HUES6 (cell line): Measurements from ENCODE around the gene DOCK8.
A peak's percentile ranks its signal among the peaks of the same experiment; 100 is the strongest.

Experiments used
- H3K27ac ChIP-seq: 2 replicates; pipeline ENCODE4 v1.7.0; 2013; ENCODE audit warnings: low read depth, mild to moderate bottlenecking, low read length, inconsistent platforms
- H3K27me3 ChIP-seq: 2 replicates; pipeline ENCODE4 v1.6.1; 2013; ENCODE audit warnings: low read length; ENCODE audit not compliant: control insufficient read depth, insufficient read depth
- H3K36me3 ChIP-seq: 2 replicates; pipeline ENCODE4 v1.6.1; 2013; ENCODE audit warnings: low read length; ENCODE audit not compliant: control insufficient read depth, insufficient read depth
- H3K4me1 ChIP-seq: 2 replicates; pipeline ENCODE4 v1.6.1; 2013; ENCODE audit warnings: low read length; ENCODE audit not compliant: control insufficient read depth, insufficient read depth
- H3K4me3 ChIP-seq: 2 replicates; pipeline ENCODE4 v1.5.1; 2013; ENCODE audit warnings: low read depth, low read length
- H3K9ac ChIP-seq: one replicate; pipeline ENCODE4 v1.6.1; 2013; ENCODE audit warnings: mild to moderate bottlenecking, low read length
- H3K9me3 ChIP-seq: 2 replicates; pipeline ENCODE4 v1.6.1; 2013; ENCODE audit warnings: low read depth, low read length; ENCODE audit not compliant: control insufficient read depth, insufficient read depth

Gene DOCK8

GRCh38 chr9:505741-506059 lies 291.0 kb downstream of the DOCK8 start:
- Histone ChIP-seq H3K4me3 (peak overlapping the region; percentile 76), H3K9me3 (no peaks in the 10 kb centered on the region), H3K27ac (no peak overlapping the region), H3K9ac (peak overlapping the region; percentile 17), H3K36me3 (no peaks in the 10 kb centered on the region), H3K27me3 (peaks cover 37% of the 10 kb centered on the region), H3K4me1 (peaks cover 14% of the 10 kb centered on the region; the same call in 1 of the 2 replicates)

- no peak overlapping the region for H3K4me3 ChIP-seq
- H3K27ac ChIP-seq = no peak overlapping the region
Measured at GRCh38 chr9:506281-506680, 291.6 kb downstream of the DOCK8 start.

GRCh38 chr9:511861-512260 lies 297.2 kb downstream of the DOCK8 start:
- H3K27ac ChIP-seq = no peak overlapping the region
- H3K4me1 ChIP-seq = no peaks in the 10 kb centered on the region
- no peaks in the 10 kb centered on the region for H3K36me3 ChIP-seq
- H3K9me3 ChIP-seq = 0 out of 2 replicates have a peak, but pooled peaks cover 5% of the 10 kb centered on the region
- no peak overlapping the region for H3K9ac ChIP-seq
- H3K4me3 ChIP-seq = no peak overlapping the region
- no peaks in the 10 kb centered on the region for H3K27me3 ChIP-seq

More at GRCh38 chr9:506281-506680, 291.6 kb downstream of the DOCK8 start:
- Histone ChIP-seq H3K36me3 (no peaks in the 10 kb centered on the region), H3K4me1 (peaks cover 14% of the 10 kb centered on the region; the same call in 1 of the 2 replicates), H3K9me3 (no peaks in the 10 kb centered on the region), H3K9ac (no peak overlapping the region), H3K27me3 (peaks cover 37% of the 10 kb centered on the region)

GRCh38 chr9:512555-513272 lies 298.0 kb downstream of the DOCK8 start:
- Histone ChIP-seq H3K36me3 (no peaks in the 10 kb centered on the region), H3K27me3 (no peaks in the 10 kb centered on the region), H3K9ac (no peak overlapping the region), H3K9me3 (0 out of 2 replicates have a peak, but pooled peaks cover 5% of the 10 kb centered on the region), H3K27ac (no peak overlapping the region), H3K4me3 (no peak overlapping the region), H3K4me1 (no peaks in the 10 kb centered on the region)
